Measurements from ENCODE around the gene OBP2A. TPM values are rescaled to one million over a fixed set of nuclear protein-coding genes. Genes with fewer than 3 reads are reported as not detected.
"Not testable (repeated sequence)": the region's sequence is repeated elsewhere in the genome, so short reads cannot be mapped to it uniquely, and the experiment has no call there.

OBP2A gene
- total RNA-seq, 1 donor from 2014 or later, result not detected

DNA sequence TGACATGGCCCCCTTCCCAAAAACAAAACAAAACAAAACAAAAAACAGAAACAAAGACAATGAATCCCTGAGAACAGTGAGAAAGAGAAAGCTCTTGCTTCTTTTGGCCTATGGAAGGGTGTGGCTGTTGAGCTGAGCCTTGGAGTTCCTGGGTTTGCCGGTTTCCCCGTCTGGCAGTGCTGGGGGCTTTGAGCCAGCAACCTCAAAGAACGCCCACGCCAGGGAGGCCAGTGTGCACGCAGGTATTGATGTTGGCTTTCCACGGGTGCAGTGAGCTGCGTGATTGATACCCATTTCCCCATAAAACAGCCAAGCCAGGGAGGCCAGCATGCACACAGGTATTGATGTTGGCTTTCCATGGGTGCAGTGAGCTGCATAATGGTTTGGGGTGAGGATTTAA is 33.0 kb upstream of the OBP2A start:
- peaks cover 2% of the 10 kb centered on the region for H3K36me3 Mint-ChIP-seq (ENCODE audit: low read depth, unreplicated experiment)
- H3K27me3 ChIP-seq (ENCODE audit: insufficient read depth, low read length), result no peaks in the 10 kb centered on the region
- DNase-seq (ENCODE audit: low read depth) (peak; percentile 19), FAIRE-seq (no peak)
- H3K4me3 Mint-ChIP-seq (ENCODE audit: unreplicated experiment), result no peak overlapping the region
- no peaks in the 10 kb centered on the region for H3K79me2 ChIP-seq (ENCODE audit: insufficient read depth, low read length)
- H3K27ac Mint-ChIP-seq (ENCODE audit: unreplicated experiment), result no peak overlapping the region
- H3K4me3 ChIP-seq (ENCODE audit: insufficient read depth, low read depth, low read length), result no peak overlapping the region
- no peaks in the 10 kb centered on the region for H3K4me1 ChIP-seq (ENCODE audit: insufficient read depth, low read length)
- no peak overlapping the region for H3K4me2 ChIP-seq (ENCODE audit: low read length)
- H3K9me3 ChIP-seq (ENCODE audit: insufficient read depth, low read depth, low read length), result no peaks in the 10 kb centered on the region
- TF ChIP-seq CTCF (IDR thresholded peaks at IDR 0.05; ENCODE audit: insufficient read depth, low read depth, low read length) (no peak), EZH2 (IDR thresholded peaks at IDR 0.05; ENCODE audit: insufficient read depth, low read length) (no peak)
- H2AFZ ChIP-seq (ENCODE audit: low read depth, low read length), result no peak overlapping the region
- no peak overlapping the region for H3K9ac ChIP-seq (ENCODE audit: low read length)
- H3K36me3 ChIP-seq (ENCODE audit: insufficient read depth, low read length), result no peaks in the 10 kb centered on the region
- no peaks in the 10 kb centered on the region for H3K4me1 Mint-ChIP-seq (ENCODE audit: low read depth, unreplicated experiment)
- H3K27me3 Mint-ChIP-seq (ENCODE audit: low read depth, unreplicated experiment), result peaks cover 1% of the 10 kb centered on the region
- no peaks in the 10 kb centered on the region for H4K20me1 ChIP-seq (ENCODE audit: insufficient read depth, low read length)
- H3K9me3 Mint-ChIP-seq (ENCODE audit: unreplicated experiment), result peaks cover 10% of the 10 kb centered on the region
- no peak overlapping the region for H3K27ac ChIP-seq (ENCODE audit: low read depth, low read length)

DNA sequence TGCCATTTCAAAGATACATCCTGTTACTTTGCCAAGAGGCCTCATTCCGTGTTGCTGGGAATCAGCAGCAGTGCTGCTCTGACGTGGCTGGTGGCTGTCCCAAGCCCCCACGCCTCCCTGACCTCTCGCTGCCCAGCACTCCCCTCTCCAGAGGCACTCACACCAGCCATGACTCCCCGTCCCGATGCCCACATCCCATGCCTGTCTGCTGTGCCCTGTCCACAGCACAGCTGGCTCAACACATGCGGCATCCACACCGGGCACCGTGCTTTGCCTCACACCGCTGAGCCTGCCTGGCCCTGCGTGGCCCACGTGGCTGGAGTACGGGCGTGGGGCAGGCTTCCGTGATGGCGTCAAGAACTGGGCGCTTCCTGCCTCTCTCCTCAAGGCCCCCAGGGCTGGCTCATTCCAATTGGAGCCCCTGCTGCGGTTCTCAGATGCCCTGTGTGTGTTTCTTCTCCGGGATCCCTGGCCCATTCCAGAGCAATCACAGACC is 32.5 kb upstream of the OBP2A start:
- H4K20me1 ChIP-seq (ENCODE audit: insufficient read depth, low read length), result no peaks in the 10 kb centered on the region
- no peak overlapping the region for H3K27ac Mint-ChIP-seq (ENCODE audit: unreplicated experiment)
- DNase-seq (ENCODE audit: low read depth), result no peak

GRCh38 chr9:135513906-135514305 is 32.0 kb upstream of the OBP2A start:
- not testable (repeated sequence) for H3K9me3 ChIP-seq (ENCODE audit: insufficient read depth, low read depth, low read length); H2AFZ ChIP-seq (ENCODE audit: low read depth, low read length); H3K4me3 Mint-ChIP-seq (ENCODE audit: unreplicated experiment); H3K4me1 ChIP-seq (ENCODE audit: insufficient read depth, low read length); H3K9me3 Mint-ChIP-seq (ENCODE audit: unreplicated experiment); H3K27ac ChIP-seq (ENCODE audit: low read depth, low read length); H3K36me3 Mint-ChIP-seq (ENCODE audit: low read depth, unreplicated experiment); H4K20me1 ChIP-seq (ENCODE audit: insufficient read depth, low read length); H3K4me3 ChIP-seq (ENCODE audit: insufficient read depth, low read depth, low read length); H3K79me2 ChIP-seq (ENCODE audit: insufficient read depth, low read length); H3K9ac ChIP-seq (ENCODE audit: low read length); H3K36me3 ChIP-seq (ENCODE audit: insufficient read depth, low read length); H3K27me3 Mint-ChIP-seq (ENCODE audit: low read depth, unreplicated experiment); DNase-seq (ENCODE audit: low read depth); H3K4me1 Mint-ChIP-seq (ENCODE audit: low read depth, unreplicated experiment); H3K27ac Mint-ChIP-seq (ENCODE audit: unreplicated experiment); FAIRE-seq; H3K4me2 ChIP-seq (ENCODE audit: low read length); H3K27me3 ChIP-seq (ENCODE audit: insufficient read depth, low read length)

More for the DNA sequence above, 32.5 kb upstream of the OBP2A start:
- Mint-ChIP-seq H3K9me3 (ENCODE audit: unreplicated experiment) (peaks cover 7% of the 10 kb centered on the region), H3K27me3 (ENCODE audit: low read depth, unreplicated experiment) (peaks cover 1% of the 10 kb centered on the region), H3K36me3 (ENCODE audit: low read depth, unreplicated experiment) (peaks cover 2% of the 10 kb centered on the region), H3K4me3 (ENCODE audit: unreplicated experiment) (no peak overlapping the region), H3K4me1 (ENCODE audit: low read depth, unreplicated experiment) (no peaks in the 10 kb centered on the region)
- no peaks in the 10 kb centered on the region for H3K4me1 ChIP-seq (ENCODE audit: insufficient read depth, low read length)
- H3K36me3 ChIP-seq (ENCODE audit: insufficient read depth, low read length), result no peaks in the 10 kb centered on the region
- H3K4me3 ChIP-seq (ENCODE audit: insufficient read depth, low read depth, low read length), result no peak overlapping the region
- no peaks in the 10 kb centered on the region for H3K79me2 ChIP-seq (ENCODE audit: insufficient read depth, low read length)
- H3K4me2 ChIP-seq (ENCODE audit: low read length), result no peak overlapping the region
- H3K27ac ChIP-seq (ENCODE audit: low read depth, low read length), result no peak overlapping the region
- no peak overlapping the region for H3K9ac ChIP-seq (ENCODE audit: low read length)
- H3K27me3 ChIP-seq (ENCODE audit: insufficient read depth, low read length), result no peaks in the 10 kb centered on the region
- TF ChIP-seq EZH2 (IDR thresholded peaks at IDR 0.05; ENCODE audit: insufficient read depth, low read length) (no peak), CTCF (IDR thresholded peaks at IDR 0.05; ENCODE audit: insufficient read depth, low read depth, low read length) (no peak)
- no peak overlapping the region for H2AFZ ChIP-seq (ENCODE audit: low read depth, low read length)
- no peak for FAIRE-seq
- no peaks in the 10 kb centered on the region for H3K9me3 ChIP-seq (ENCODE audit: insufficient read depth, low read depth, low read length)
